Measurements from ENCODE around the gene TMEM81.

TMEM81 gene

DNA sequence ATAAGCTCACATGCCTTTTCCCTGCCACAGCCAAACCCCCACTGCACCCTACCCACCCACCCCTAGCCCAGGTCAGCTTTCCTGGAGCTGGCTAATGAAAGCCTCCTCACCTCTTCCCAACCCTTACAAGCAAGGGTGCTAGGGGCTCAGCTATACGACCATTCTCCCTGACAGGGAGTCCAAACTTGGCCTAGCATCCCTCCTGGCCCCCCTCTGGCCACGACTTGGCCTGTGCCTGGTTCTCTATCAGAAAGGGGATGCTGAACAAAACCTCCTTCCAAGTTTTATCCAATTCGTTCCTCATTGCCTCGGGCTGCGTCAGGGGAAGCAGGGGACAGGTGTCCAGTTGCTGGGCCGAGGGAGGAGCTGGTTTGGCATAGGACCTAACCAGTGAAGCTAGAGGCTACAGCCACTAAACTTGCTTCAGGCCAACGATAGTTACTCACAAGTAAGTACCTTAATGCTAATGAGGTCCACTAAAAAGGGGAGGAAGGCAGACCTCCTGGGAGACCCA, 8.6 kb downstream of the TMEM81 start:
- DNase-seq = no peak

GRCh38 chr1:205074513-205074912, 9.7 kb downstream of the TMEM81 start:
- no peak for DNase-seq

GRCh38 chr1:205074084-205074483, 10.2 kb downstream of the TMEM81 start:
- no peak for DNase-seq

DNA sequence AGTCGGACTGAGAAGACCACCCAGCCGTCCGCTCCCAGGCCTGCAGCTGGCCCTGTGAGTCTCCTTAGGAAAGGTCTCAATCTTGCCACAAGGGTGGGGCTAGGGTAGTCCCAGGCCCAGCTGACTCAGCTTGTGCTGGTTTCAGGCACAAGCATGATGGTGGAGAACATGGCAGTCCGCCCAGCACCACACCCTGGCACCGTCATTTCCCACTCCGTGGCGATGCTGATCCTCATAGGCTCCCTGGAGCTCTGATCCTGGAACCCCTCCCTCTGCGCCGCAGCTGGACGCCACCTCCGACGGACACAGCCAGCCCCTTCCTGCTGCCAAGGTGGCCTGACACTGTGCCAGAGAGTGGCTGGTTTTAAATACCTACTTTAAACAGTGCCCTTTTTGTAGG, 10.7 kb downstream of the TMEM81 start:
- DNase-seq = no peak

GRCh38 chr1:205072881-205073280, 11.4 kb downstream of the TMEM81 start:
- no peak for DNase-seq

DNA sequence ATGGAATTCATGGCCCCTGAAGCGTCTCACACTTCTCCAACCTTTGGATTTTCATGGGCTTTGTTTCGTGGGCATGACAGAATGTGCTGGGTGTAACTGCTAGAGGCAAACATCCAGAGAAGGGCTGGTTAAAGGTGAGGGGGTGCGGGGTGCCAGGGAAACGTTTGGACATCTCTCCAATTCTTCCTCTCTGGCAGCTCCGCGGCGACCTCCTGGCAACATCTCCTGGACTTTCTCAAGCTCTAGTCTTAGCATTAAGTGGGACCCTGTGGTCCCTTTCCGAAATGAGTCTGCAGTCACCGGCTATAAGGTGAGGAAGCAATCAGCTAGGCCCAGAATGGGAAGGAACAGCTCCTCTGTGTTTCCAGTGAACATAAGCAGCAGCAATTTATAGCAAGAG, 12.0 kb downstream of the TMEM81 start:
- DNase-seq = no peak

DNA sequence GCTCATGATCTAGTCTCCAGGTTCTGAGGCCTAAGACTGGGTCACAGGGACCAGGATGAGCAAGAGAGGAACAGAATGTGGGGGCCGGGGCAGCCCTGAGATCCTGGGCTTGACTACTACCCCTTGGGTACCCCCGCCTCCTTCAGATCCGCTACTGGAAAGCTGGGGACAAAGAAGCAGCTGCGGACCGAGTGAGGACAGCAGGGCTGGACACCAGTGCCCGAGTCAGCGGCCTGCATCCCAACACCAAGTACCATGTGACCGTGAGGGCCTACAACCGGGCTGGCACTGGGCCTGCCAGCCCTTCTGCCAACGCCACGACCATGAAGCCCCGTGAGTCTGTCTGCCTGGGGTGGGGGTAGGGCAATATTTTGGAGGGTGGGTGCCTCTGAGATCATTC, 12.5 kb downstream of the TMEM81 start:
- no peak for DNase-seq

DNA sequence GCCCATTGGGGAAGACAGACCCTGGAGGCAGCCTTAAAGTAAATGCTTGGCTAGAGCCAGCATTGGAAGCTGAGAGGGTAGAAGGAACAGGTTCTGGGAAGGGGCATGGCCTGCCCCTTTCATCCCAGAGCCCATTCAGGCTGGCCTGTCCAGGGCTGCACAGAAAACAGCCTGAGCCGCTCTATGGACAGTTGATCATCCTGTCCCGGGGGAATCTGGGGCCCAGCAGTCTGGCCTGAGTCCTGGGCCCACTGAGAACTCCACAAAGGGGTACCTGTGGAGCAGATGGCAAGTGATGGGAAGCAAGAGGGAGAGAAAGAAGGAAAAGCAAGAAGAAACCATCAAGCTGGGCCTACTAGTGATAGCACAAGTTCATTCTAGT, 13.2 kb downstream of the TMEM81 start:
- DNase-seq = no peak

DNA sequence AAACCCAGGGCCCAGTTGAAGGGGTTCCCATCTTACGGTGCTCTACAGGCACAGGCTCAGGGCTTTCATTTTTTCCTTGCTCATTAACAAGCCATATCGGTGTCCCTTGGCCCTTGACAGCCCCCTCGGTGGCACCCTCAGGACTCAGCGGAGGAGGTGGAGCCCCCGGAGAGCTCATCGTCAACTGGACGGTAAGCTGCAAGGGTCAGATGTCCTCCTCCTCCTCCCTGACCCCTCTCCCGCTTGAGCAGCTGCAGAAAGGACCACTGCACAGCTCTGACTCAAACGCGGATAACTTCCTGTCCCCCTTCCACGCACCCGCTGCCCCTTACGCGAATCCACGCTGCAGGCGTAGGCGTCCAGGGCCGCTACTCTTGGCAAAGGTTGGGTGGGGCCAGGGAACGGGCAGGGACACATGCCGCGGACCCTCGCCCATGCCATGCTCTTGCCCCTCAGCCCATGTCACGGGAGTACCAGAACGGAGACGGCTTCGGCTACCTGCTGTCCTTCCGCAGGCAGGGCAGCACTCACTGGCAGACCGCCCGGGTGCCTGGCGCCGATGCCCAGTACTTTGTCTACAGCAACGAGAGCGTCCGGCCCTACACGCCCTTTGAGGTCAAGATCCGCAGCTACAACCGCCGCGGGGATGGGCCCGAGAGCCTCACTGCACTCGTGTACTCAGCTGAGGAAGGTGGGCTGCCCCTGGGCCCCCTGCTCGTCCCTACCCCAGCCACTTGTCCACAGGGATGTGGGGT, 14.7 kb downstream of the TMEM81 start:
- DNase-seq = no peak

DNA sequence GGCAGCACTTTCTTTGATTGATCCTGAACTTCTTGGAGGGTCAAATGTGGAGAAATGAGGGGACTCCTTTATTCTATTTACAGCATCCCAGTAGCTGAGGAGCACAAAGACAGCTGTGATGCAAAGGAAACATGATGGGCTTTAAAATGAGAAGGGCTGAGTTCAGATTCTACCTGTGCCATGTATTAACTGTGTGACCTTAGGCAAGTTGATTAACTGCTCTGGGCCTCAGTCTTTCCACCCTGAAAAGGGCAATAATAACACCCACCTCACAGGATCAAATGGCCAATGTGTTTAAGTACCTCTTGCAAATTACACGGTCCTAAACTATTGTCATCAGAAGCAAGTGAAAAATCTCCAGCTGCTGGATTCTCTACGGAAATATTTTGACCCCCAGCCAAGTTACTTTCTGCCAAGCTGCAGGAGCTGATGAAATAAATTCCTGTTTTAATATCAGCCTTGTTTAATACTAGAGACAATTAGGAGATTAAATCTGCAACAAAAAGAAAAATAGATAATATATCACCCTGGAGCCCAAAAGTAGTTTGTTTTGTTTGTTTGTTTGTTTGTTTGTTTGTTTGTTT, 15.7 kb downstream of the TMEM81 start:
- no peak for DNase-seq

DNA sequence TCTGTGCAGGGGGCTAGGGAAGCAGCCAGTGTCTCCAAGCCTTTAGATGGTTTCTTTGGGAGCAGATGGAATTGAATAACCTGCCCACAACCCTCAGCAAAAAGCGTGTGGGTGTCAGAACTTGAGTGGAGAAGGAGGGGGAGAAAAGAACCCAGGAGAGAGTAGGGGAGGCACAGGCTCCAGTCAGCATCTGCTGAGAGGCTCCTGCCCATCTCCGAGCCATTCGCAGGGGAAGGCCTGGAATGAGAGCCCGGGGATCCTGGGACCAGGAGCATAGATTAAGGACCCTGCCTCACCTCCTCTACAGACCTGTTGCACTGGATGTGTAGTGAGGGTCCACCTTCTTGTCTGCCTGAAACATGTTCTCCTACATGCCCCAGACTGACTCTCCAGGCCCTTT, 16.3 kb downstream of the TMEM81 start:
- DNase-seq = no peak

GRCh38 chr1:205067031-205067430, 17.2 kb downstream of the TMEM81 start:
- no peak for DNase-seq

DNA sequence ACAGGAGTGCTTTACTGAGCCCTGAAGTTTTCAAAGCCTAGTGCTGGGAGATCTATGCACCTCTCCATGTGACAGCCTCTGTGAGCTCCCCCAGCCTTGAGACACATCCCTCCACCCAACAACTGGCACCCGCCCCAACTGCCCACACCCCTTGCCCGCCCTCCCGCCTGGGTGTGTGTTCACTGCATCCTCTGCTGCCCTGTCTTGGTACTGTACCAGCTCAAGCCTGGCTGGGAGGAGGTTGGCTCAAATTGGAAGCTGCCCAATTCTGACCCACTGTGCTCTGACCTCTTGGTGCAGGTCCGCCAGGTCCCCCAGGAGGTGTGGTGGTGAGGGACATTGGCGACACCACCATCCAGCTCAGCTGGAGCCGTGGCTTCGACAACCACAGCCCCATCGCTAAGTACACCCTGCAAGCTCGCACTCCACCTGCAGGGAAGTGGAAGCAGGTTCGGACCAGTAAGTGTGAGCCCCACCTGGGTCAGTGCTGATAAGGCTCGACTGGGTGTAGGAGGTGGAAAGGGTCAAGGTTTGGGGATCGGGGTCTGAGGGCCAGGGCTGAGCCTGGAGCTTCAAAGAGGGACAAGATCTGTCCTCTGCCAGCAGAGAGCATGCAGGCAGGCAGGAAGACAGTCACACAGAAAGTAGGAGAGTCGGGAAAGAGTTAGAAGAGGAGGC, 18.0 kb downstream of the TMEM81 start:
- DNase-seq = no peak

DNA sequence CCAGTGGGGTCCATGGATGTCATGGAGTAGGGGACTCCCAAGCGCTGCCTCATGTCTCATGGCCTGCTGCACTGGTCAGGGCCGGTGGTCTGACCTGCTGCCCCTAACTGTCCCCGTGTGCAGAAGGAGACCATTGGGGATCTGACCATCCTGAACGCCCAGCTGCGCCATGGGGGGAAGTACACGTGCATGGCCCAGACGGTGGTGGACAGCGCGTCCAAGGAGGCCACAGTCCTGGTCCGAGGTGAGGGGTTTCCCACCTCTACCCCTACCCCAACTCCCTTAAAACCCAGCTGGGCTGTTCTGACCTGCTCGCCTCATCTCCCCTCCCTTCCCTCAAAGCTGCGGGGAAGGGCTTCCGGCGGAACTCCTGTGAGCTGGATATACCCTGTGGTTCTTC, 18.6 kb downstream of the TMEM81 start:
- DNase-seq = no peak

GRCh38 chr1:205064741-205065316, 19.4 kb downstream of the TMEM81 start:
- DNase-seq = no peak

- no peak for DNase-seq
Observed at GRCh38 chr1:205064301-205064700, 20.0 kb downstream of the TMEM81 start.

- DNase-seq = no peak
Observed at GRCh38 chr1:205062895-205063294, 21.4 kb downstream of the TMEM81 start.

GRCh38 chr1:205062319-205062718, 21.9 kb downstream of the TMEM81 start:
- DNase-seq = no peak

DNA sequence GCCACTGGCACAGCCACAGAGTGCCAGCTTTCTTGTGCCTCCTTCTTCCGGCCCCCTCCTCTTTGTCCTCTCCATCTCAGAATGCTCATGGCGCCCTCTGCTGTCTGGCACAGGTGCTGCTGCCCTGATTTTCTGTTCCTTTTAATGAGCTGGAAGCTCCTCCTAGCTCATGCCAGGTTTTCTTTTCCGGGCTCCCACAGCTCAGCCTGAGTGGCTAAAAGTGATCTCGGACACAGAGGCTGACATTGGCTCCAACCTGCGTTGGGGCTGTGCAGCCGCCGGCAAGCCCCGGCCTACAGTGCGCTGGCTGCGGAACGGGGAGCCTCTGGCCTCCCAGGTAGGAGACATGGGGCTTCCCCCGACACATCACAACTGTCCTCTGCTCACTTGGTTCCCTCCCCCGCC, 22.6 kb downstream of the TMEM81 start:
- peak; percentile 85 for DNase-seq

DNA sequence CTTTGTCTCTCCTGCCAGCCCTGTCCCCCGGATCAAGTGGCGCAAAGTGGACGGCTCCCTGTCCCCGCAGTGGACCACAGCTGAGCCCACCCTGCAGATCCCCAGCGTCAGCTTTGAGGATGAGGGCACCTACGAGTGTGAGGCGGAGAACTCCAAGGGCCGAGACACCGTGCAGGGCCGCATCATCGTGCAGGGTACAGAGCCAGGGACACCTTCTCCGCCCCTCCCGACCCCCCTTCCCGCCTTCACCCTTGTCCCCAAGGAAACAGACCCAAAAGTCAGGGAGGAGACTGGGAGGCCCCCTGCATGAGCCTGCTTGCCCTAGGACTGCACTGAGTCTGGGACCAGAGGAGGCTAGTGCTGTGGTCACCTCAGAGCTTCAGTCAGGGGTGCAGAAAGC, 23.0 kb downstream of the TMEM81 start:
- no peak for DNase-seq

- DNase-seq = no peak
Observed at GRCh38 chr1:205060746-205061145, 23.5 kb downstream of the TMEM81 start.

GRCh38 chr1:205059660-205060059, 24.6 kb downstream of the TMEM81 start:
- DNase-seq = no peak

- no peak for DNase-seq
Observed at GRCh38 chr1:205058853-205059252, 25.4 kb downstream of the TMEM81 start.
